Endodermal cell (in vitro differentiated cells): ENCODE measurements around the gene PHYKPL. TPM values are rescaled to one million over a fixed set of nuclear protein-coding genes. Genes with fewer than 3 reads are reported as not detected.

Experiments used
- DNase-seq: peaks from one replicate; pipeline ENCODE4 v3.0.0-alpha.2; 2017
- H3K27ac ChIP-seq: 2 replicates; pipeline ENCODE4 v1.5.1; 2013; ENCODE audit warnings: mild to moderate bottlenecking, low read depth, low read length, moderate library complexity
- H3K27me3 ChIP-seq: 2 replicates; pipeline ENCODE4 v1.6.1; 2013; ENCODE audit warnings: mild to moderate bottlenecking, low read length, moderate library complexity; ENCODE audit not compliant: insufficient read depth, control insufficient read depth, poor library complexity, severe bottlenecking
- H3K36me3 ChIP-seq: 2 replicates; pipeline ENCODE4 v1.7.0; 2013; ENCODE audit warnings: mild to moderate bottlenecking, low read length, moderate library complexity; ENCODE audit not compliant: control insufficient read depth, insufficient read depth
- H3K4me1 ChIP-seq: one replicate; pipeline ENCODE4 v1.7.0; 2013; ENCODE audit warnings: low read length; ENCODE audit not compliant: control insufficient read depth, insufficient read depth
- H3K4me3 ChIP-seq: 2 replicates; pipeline ENCODE4 v1.5.1; 2013; ENCODE audit warnings: mild to moderate bottlenecking, low read length, moderate library complexity
- H3K9ac ChIP-seq: 2 replicates; pipeline ENCODE4 v1.6.1; 2013; ENCODE audit warnings: mild to moderate bottlenecking, low read length, moderate library complexity; ENCODE audit not compliant: poor library complexity, severe bottlenecking; ENCODE audit errors: extremely low read depth
- H3K9me3 ChIP-seq: 2 replicates; pipeline ENCODE4 v1.6.1; 2013; ENCODE audit warnings: mild to moderate bottlenecking, low read length, moderate library complexity; ENCODE audit not compliant: control insufficient read depth
- H3K27ac Mint-ChIP-seq: 2 replicates; pipeline ENCODE4 v1.8.0; 2020; ENCODE audit warnings: mixed read lengths
- H3K27me3 Mint-ChIP-seq: 2 replicates; pipeline ENCODE4 v1.8.0; 2021; ENCODE audit warnings: mild to moderate bottlenecking, mixed read lengths; ENCODE audit not compliant: insufficient read depth
- H3K36me3 Mint-ChIP-seq: 2 replicates; pipeline ENCODE4 v1.8.0; 2020; ENCODE audit warnings: low read depth, mixed read lengths
- H3K4me1 Mint-ChIP-seq: 2 replicates; pipeline ENCODE4 v1.8.0; 2020; ENCODE audit warnings: mixed read lengths
- H3K4me3 Mint-ChIP-seq: 2 replicates; pipeline ENCODE4 v1.8.0; 2020; ENCODE audit warnings: mild to moderate bottlenecking, moderate library complexity, mixed read lengths
- H3K9me3 Mint-ChIP-seq: 2 replicates; pipeline ENCODE4 v1.8.0; 2020; ENCODE audit warnings: mild to moderate bottlenecking, mixed read lengths
- WGBS, 2 experiments: methylation state at CpG; one replicate each; pipeline versions ENCODE4 v1.1.5 to v1.1.7; 2013; ENCODE audit warnings: missing lambda C conversion rate in 2 of 2, mixed read lengths in 1 of 2; ENCODE audit not compliant: insufficient coverage in 1 of 2, insufficient read length in 1 of 2; 5-methylcytosine and 5-hydroxymethylcytosine counted together
- total RNA-seq, 2 donors: library from RNA; stranded (reverse); fragmentation: NEBNext Ultra II Directional in 1 of 2; extraction: Animal tissue kit (Norgen Biotek cat#: 25700) in 1 of 2; gene quantifications; 2 replicates in 1 of 2; 3 replicates in 1 of 2; pipeline ENCODE4 v1.2.1, GENCODE V29; 2021
- TF ChIP-seq, protein P1 (sequence below): fragments of 200-600 bp; sonication (generic); conservative IDR thresholded peaks from 2 replicates; pipeline ENCODE4 v1.5.0; 2021; ENCODE audit warnings: antibody characterized with exemption, mild to moderate bottlenecking

Gene PHYKPL
- total RNA-seq, 2 donors from 2014 or later: 59.9 to 82.5 TPM

DNA sequence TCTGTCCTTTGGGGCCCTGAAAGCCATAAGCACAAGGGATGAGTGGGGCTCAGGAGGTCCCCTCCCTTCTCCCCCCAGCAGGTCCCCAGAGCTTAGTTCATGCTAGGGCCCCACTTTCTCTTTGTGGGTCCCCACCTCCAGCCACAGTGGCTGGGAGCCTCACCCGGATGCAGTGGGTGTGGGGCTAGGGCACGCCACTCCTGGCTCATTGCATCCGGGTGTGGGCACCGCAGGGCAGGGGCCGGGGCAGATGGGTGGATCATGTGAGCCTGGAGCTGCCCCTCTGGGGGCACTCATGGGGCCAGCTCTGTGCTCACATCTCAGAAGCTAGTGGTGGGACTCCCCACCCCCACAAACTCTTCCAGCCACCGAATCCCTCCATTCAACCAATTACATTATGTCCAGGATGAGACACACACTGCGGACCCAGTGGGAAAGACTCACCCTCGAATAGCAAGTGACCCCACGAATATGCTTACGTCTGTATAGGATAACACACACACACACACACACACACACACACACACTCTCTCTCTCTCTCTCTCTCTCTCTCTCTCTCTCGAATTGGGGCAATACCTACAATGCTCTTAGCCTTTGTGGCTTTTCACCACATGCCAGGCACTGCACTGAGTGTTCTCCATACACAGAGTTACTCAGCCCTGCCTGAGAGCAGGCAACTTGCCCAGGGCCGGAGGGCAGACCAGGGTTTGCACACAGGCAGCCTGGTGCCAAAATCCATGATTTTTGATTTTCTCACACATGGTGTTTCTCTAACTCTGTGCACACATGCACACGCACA, 16.8 kb upstream of the PHYKPL start:
- Histone ChIP-seq H3K27me3 (no peaks in the 10 kb centered on the region), H3K4me3 (no peak overlapping the region), H3K36me3 (no peaks in the 10 kb centered on the region), H3K4me1 (no peaks in the 10 kb centered on the region), H3K9me3 (no peaks in the 10 kb centered on the region), H3K27ac (no peak overlapping the region), H3K9ac (no peak overlapping the region)
- peaks cover 4% of the 10 kb centered on the region for H3K36me3 Mint-ChIP-seq
- TF ChIP-seq, protein P1, sequence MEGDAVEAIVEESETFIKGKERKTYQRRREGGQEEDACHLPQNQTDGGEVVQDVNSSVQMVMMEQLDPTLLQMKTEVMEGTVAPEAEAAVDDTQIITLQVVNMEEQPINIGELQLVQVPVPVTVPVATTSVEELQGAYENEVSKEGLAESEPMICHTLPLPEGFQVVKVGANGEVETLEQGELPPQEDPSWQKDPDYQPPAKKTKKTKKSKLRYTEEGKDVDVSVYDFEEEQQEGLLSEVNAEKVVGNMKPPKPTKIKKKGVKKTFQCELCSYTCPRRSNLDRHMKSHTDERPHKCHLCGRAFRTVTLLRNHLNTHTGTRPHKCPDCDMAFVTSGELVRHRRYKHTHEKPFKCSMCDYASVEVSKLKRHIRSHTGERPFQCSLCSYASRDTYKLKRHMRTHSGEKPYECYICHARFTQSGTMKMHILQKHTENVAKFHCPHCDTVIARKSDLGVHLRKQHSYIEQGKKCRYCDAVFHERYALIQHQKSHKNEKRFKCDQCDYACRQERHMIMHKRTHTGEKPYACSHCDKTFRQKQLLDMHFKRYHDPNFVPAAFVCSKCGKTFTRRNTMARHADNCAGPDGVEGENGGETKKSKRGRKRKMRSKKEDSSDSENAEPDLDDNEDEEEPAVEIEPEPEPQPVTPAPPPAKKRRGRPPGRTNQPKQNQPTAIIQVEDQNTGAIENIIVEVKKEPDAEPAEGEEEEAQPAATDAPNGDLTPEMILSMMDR: no peak
- no peaks in the 10 kb centered on the region for H3K9me3 Mint-ChIP-seq
- peaks cover 2% of the 10 kb centered on the region for H3K27me3 Mint-ChIP-seq
- WGBS, 2 experiments: 83 to 88% methylated on average over 6 to 13 of the region's 13 CpGs
- H3K27ac Mint-ChIP-seq: no peak overlapping the region
- H3K4me3 Mint-ChIP-seq: no peak overlapping the region
- no peak for DNase-seq
- peaks cover 5% of the 10 kb centered on the region for H3K4me1 Mint-ChIP-seq

DNA sequence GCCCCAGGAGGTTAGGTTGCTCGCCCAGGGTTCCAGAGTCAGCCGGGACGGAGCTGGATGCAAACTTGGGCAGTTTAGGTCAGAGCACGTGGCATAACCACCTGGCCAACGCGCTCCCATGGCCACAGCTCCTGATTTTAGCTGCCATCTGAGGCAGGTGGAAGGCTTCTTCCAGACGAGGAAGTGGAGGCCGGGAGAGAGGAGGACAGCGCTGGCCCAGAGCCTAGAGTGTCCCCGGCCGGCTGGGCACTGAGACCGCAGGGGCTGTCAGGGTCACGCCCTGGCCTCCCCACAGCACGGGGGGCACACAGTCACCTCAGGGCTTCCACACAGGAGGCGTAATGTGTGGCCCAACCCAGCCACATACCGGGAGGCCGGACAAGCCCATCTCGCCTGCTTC, 16.1 kb upstream of the PHYKPL start:
- H3K9ac ChIP-seq: no peak overlapping the region
- peaks cover 4% of the 10 kb centered on the region for H3K27me3 Mint-ChIP-seq
- H3K27ac ChIP-seq: no peak overlapping the region
- H3K9me3 ChIP-seq: no peaks in the 10 kb centered on the region
- H3K36me3 Mint-ChIP-seq: no peaks in the 10 kb centered on the region
- H3K36me3 ChIP-seq: no peaks in the 10 kb centered on the region
- no peak overlapping the region for H3K27ac Mint-ChIP-seq
- TF ChIP-seq, protein P1: no peak
- H3K4me3 Mint-ChIP-seq: no peak overlapping the region
- H3K27me3 ChIP-seq: no peaks in the 10 kb centered on the region
- H3K4me1 ChIP-seq: no peaks in the 10 kb centered on the region
- no peak overlapping the region for H3K4me3 ChIP-seq
- H3K9me3 Mint-ChIP-seq: no peaks in the 10 kb centered on the region
- WGBS, 2 experiments: 93% methylated on average over 16 to 18 of the region's 18 CpGs
- peaks cover 5% of the 10 kb centered on the region for H3K4me1 Mint-ChIP-seq
- DNase-seq: no peak

DNA sequence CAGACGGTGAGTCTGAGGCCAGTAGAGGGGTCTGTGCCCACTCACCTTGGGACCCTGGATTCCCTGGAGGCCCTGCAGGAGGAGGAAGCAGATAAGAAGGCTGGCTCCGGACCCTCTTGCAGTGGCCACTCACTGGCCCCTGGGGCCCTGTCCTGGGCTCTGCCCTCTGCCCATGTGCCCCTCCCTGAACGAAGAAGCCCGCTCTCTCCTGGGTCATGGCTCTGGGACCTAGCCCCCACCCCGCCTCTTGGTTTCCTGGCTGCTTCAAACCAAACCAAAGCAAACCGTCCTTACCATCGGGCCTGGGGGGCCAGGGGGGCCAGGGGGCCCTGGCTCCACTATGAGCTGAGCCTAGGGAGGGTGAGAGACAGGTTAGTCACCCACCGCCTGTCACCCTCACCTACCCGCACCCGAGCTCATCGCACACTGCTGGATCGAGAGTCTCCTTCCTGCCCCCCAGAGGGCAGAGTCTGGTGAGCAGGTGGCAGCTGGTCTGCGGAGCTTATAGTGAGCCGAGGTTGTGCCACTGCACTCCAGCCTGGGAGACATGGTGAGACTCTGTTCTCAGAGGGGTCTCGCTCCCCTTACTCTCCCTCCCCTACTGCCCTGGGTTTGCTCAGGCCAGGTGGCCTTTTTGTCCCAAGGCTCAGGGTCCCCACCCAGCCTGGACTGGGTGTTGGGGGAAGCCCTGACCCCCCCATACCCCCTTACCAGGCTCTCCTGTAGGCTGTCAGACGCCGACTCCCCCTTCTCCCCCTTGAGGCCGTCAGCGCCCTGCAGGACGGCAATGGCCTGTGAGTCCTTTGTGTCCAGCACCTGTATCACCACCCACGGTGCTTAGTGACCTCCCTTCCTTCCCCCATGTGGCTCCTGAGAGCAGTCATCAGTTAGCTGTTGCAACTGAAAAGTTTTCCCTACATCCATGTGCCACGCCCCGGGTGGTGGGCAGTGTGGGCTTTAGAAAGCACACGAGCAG, 15.2 kb upstream of the PHYKPL start:
- H3K27me3 ChIP-seq: no peaks in the 10 kb centered on the region
- TF ChIP-seq, protein P1: peak; percentile 45
- H3K36me3 Mint-ChIP-seq: no peaks in the 10 kb centered on the region
- H3K9me3 Mint-ChIP-seq: no peaks in the 10 kb centered on the region
- H3K27ac Mint-ChIP-seq: no peak overlapping the region
- DNase-seq: no peak
- H3K27me3 Mint-ChIP-seq: peaks cover 4% of the 10 kb centered on the region
- no peak overlapping the region for H3K27ac ChIP-seq
- no peak overlapping the region for H3K4me3 Mint-ChIP-seq
- no peaks in the 10 kb centered on the region for H3K4me1 ChIP-seq
- no peaks in the 10 kb centered on the region for H3K9me3 ChIP-seq
- no peak overlapping the region for H3K4me3 ChIP-seq
- peaks cover 5% of the 10 kb centered on the region for H3K4me1 Mint-ChIP-seq
- no peak overlapping the region for H3K9ac ChIP-seq
- WGBS, 2 experiments: 86 to 90% methylated on average over 10 to 24 of the region's 24 CpGs
- no peaks in the 10 kb centered on the region for H3K36me3 ChIP-seq
